ENCODE measurements around the gene POR.

Gene POR

GRCh38 chr7:75980430-75981202 lies 65.7 kb downstream of the POR start:
- no peak for DNase-seq

- DNase-seq = no peak
Measured at GRCh38 chr7:75981203-75981452, 66.2 kb downstream of the POR start.

GRCh38 chr7:75981453-75982305 lies 66.7 kb downstream of the POR start:
- no peak for DNase-seq

GRCh38 chr7:75982306-75983064 lies 67.5 kb downstream of the POR start:
- DNase-seq = no peak

GRCh38 chr7:75983471-75984129 lies 68.6 kb downstream of the POR start:
- no peak for DNase-seq

GRCh38 chr7:75984130-75985008 lies 69.4 kb downstream of the POR start:
- DNase-seq = no peak

- no peak for DNase-seq
Measured at GRCh38 chr7:75985009-75985517, 70.1 kb downstream of the POR start.

- no peak for DNase-seq
Measured at GRCh38 chr7:75985518-75986146, 70.7 kb downstream of the POR start.

GRCh38 chr7:75986147-75986781 lies 71.3 kb downstream of the POR start:
- DNase-seq = no peak

GRCh38 chr7:75987026-75987804 lies 72.3 kb downstream of the POR start:
- DNase-seq = no peak

GRCh38 chr7:75987805-75988567 lies 73.0 kb downstream of the POR start:
- DNase-seq = no peak

- DNase-seq = no peak
Measured at GRCh38 chr7:75988568-75989499, 73.9 kb downstream of the POR start.

GRCh38 chr7:75989500-75990388 lies 74.8 kb downstream of the POR start:
- DNase-seq = no peak

GRCh38 chr7:75991531-75992082 lies 76.7 kb downstream of the POR start:
- no peak for DNase-seq

- DNase-seq = no peak
Measured at GRCh38 chr7:75992083-75992755, 77.3 kb downstream of the POR start.

All from activated CD8-positive, alpha-beta memory T cell treated with anti-CD3 and anti-CD28 coated beads for 24 hours (primary cell).